HG02970 (cell line): ENCODE results near the gene SCML1.

ENCODE experiments used
- ATAC-seq: cut with Tn5 transposase; IDR thresholded peaks from one replicate; pipeline ENCODE4 v1.9.1; 2021; ENCODE audit warnings: mild to moderate bottlenecking, moderate library complexity, moderate number of reproducible peaks; ENCODE audit not compliant: unreplicated experiment, low FRiP score

The SCML1 gene

GRCh38 chrX:17736856-17737709, at the start of gene SCML1:
SCML1 (plus strand) TSS chrX:17737493; CDS start chrX:17744187, 6,694 bp downstream.
- ATAC-seq = peak; percentile 80

- no peak for ATAC-seq
Measured at GRCh38 chrX:17687648-17688047, 49.6 kb upstream of the SCML1 start.

GRCh38 chrX:17689971-17690409, 47.3 kb upstream of the SCML1 start:
- no peak for ATAC-seq

- ATAC-seq = no peak
Measured at GRCh38 chrX:17692709-17693346, 44.5 kb upstream of the SCML1 start.

- no peak for ATAC-seq
Measured at GRCh38 chrX:17697191-17697590, 40.1 kb upstream of the SCML1 start.

- ATAC-seq = no peak
Measured at GRCh38 chrX:17700976-17701375, 36.3 kb upstream of the SCML1 start.

- ATAC-seq = no peak
Measured at GRCh38 chrX:17703201-17703600, 34.1 kb upstream of the SCML1 start.

- ATAC-seq = no peak
Measured at GRCh38 chrX:17705211-17705610, 32.1 kb upstream of the SCML1 start.

- no peak for ATAC-seq
Measured at GRCh38 chrX:17706676-17707075, 30.6 kb upstream of the SCML1 start.

- ATAC-seq = no peak
Measured at GRCh38 chrX:17707731-17708130, 29.6 kb upstream of the SCML1 start.

GRCh38 chrX:17710871-17711301, 26.4 kb upstream of the SCML1 start:
- no peak for ATAC-seq

- no peak for ATAC-seq
Measured at GRCh38 chrX:17713288-17713687, 24.0 kb upstream of the SCML1 start.

GRCh38 chrX:17718649-17719165, 18.6 kb upstream of the SCML1 start:
- ATAC-seq = no peak

- no peak for ATAC-seq
Measured at GRCh38 chrX:17719711-17720110, 17.6 kb upstream of the SCML1 start.

- no peak for ATAC-seq
Measured at GRCh38 chrX:17721715-17722114, 15.6 kb upstream of the SCML1 start.

- ATAC-seq = no peak
Measured at GRCh38 chrX:17725181-17725580, 12.1 kb upstream of the SCML1 start.

GRCh38 chrX:17732138-17732783, 5.0 kb upstream of the SCML1 start:
- no peak for ATAC-seq

- ATAC-seq = no peak
Measured at GRCh38 chrX:17735406-17735805, 1.9 kb upstream of the SCML1 start.

- no peak for ATAC-seq
Measured at GRCh38 chrX:17736478-17736855, 826 bp upstream of the SCML1 start.

GRCh38 chrX:17737710-17737985, 355 bp downstream of the SCML1 start:
- ATAC-seq = peak; percentile 6

GRCh38 chrX:17737986-17738713, 857 bp downstream of the SCML1 start:
- ATAC-seq = no peak
